ENCODE measurements around the gene CACNA1A.
"Not testable (repeated sequence)": the region's sequence is repeated elsewhere in the genome, so short reads cannot be mapped to it uniquely, and the experiment has no call there.

CACNA1A gene

GRCh38 chr19:13427273-13428051 is 78.8 kb downstream of the CACNA1A start:
- DNase-seq (ENCODE audit: low spot score) = no peak

GRCh38 chr19:13425875-13426274 is 80.4 kb downstream of the CACNA1A start:
- DNase-seq (ENCODE audit: low spot score) = not testable (repeated sequence)

- DNase-seq (ENCODE audit: low spot score) = no peak
These were observed 81.1 kb downstream of the CACNA1A start for GRCh38 chr19:13425151-13425550.

DNA sequence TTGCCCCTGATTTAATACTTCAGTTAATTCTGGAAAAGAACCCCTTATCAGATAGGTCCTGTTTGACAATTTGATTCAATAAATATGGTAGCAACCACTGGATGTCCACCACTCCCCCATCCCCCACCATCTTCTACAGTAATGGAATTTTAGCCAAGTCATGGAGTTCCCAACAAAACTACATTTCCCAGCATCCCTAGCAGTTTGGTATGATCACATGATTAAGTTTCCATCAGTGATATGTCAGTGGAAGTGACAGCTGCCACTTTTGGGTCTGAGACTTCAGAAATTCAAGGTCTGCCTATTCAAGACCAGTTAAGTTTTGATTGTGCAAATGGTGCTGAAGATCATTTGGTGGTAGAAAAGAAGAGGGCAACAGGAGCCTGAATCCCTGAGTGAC is 85.5 kb downstream of the CACNA1A start:
- no peak for DNase-seq (ENCODE audit: low spot score)

DNA sequence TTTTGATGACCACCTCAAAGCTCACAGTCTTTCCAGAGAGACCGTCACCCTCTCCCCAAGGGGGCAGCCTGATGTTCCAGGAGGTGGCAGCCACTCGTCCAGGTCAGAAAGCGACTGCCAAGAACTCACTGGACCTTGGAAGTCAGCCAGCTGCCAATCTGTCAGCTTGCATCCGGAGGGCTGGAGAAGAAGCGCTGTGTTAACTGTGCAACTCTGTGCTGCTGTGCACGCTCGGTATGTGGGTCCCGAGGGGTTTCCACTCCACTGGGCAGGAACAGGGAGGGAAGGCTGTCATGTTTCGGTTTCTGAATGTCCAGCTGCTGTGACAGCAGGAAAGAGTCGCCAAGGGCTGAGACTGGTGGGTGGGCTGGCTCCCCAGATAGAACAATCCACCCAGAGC is 89.2 kb downstream of the CACNA1A start:
- no peak for DNase-seq (ENCODE audit: low spot score)

DNA sequence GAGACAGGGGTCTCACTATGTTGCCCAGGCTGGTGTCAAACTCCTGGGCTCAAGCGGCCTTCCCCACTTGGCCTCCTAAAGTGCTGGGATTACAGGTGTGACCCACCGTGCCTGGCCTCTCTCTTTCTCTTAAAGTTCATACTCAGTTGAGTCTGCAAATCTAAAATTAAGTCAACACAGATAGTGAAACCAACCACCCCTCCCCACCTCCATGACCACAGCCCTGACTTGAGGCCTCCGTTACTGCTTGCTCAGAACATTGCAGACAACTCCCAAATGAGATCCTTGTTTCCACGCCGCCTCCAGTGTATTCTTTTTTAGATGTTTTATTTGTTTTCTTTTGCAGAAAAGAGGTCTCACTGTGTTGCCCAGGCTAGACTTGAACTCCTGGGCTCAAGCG is 94.4 kb downstream of the CACNA1A start:
- DNase-seq (ENCODE audit: low spot score) = no peak

DNA sequence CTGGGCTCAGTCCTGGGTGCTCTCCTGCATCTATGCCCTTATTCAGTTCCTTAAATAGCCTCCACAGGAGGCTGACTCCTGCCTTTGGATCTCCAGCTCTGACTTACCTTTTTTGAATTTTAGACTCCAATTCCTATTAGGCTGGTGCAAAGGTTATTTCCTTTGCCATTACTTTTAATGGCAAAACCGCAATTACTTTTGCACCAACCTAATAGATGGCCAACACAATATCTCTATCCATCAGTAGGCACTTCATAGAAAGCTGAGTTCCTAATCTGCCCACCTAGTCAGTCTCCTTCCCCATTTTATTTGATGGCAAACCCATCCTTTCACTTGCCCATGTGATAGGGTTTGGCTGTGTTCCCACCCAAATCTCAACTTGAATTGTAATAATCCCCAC is 95.3 kb downstream of the CACNA1A start:
- no peak for DNase-seq (ENCODE audit: low spot score)

- DNase-seq (ENCODE audit: low spot score) = no peak
These were observed 97.3 kb downstream of the CACNA1A start for GRCh38 chr19:13408889-13409518.

GRCh38 chr19:13404236-13404635 is 102.0 kb downstream of the CACNA1A start:
- DNase-seq (ENCODE audit: low spot score) = no peak

DNA sequence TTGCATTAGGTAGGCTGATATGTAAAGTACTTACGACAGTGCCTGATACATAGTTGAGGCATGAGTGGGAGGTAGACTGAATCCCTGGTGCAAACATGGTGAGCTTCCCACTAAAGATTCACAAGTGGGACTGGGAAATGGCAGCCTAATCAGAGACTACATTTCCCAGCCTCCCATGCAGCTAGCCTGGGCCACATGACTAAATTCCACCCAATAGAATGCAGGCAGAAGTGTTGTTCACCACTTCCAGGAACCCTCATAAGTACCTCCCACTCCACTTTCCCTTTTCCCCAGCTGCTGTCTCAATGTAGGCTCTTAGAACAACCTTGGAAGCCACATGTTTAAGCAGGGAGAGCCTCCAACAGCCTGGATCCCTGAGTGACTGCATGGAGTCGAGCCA is 104.9 kb downstream of the CACNA1A start:
- DNase-seq (ENCODE audit: low spot score) = no peak

GRCh38 chr19:13400296-13400695 is 106.0 kb downstream of the CACNA1A start:
- no peak for DNase-seq (ENCODE audit: low spot score)

DNA sequence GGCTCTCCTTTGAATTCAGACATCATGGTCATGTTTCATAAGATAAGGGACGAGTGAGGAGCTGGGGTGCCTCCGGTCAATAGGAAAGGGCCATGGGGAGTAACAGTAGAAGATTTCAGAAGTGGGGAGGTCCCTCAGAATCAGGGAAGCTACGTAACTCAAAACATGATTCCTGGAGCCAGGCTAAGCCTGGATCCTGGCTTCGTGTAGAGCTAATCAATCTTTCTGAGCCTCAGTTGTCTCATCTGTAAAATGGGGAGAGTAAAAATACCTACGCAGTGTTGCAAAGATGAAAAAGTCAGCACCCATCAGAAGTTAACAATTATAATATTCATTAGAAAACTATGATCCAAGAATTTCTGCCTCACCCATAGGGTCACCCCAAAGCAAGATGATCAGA is 106.5 kb downstream of the CACNA1A start:
- no peak for DNase-seq (ENCODE audit: low spot score)

GRCh38 chr19:13398780-13399726 is 107.2 kb downstream of the CACNA1A start:
- peak; percentile 26 for DNase-seq (ENCODE audit: low spot score)

DNA sequence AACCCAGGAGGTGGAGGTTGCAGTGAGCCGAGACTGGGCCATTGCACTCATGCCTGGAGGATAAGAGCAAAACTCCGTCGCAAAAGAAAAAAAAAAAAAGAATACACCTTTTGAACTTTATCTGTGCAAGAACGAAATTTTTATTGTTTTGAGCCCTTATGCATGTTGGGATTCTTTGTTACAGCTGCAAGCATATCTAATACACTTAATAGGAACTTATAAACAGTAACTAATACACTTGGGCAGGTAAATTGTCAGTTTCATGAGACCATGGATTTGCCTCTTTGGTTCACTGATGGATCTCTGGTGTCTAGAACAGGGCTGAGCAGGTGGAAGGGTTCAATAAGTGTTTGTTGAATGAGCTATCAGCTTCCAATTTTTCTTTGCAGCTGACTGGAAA is 108.1 kb downstream of the CACNA1A start:
- DNase-seq (ENCODE audit: low spot score) = no peak

- DNase-seq (ENCODE audit: low spot score) = no peak
These were observed 109.8 kb downstream of the CACNA1A start for GRCh38 chr19:13396250-13397080.

DNA sequence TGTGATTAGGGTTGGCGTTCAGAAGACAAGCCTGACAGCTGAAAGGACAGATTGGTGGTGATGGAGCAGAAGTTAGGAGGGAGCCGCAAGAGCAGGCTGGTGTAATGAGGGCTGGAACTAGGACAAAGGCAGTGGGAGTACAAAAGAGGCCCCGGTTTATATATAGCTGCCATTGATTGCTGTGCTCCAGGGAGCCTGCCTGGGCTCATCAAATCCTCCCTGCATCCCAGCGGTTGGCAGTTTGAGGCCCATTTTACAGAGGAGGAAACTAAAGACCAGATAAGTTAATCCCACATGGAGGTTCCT is 123.7 kb downstream of the CACNA1A start:
- no peak for DNase-seq (ENCODE audit: low spot score)

GRCh38 chr19:13381827-13382632 is 124.2 kb downstream of the CACNA1A start:
- no peak for DNase-seq (ENCODE audit: low spot score)

DNA sequence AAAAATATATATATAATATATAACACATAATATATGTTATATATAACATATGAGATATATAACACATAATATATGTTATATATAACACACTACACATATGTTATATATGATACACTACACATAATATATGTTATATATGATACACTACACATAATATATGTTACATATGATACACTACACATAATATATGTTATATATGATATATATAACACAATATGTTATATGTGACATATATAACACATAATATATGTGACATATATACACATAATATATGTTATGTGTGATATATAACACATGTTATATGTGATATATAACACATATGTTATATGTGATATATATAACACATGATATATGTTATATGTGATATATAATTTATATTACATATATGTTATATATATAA is 129.7 kb downstream of the CACNA1A start:
- DNase-seq (ENCODE audit: low spot score) = no peak

DNA sequence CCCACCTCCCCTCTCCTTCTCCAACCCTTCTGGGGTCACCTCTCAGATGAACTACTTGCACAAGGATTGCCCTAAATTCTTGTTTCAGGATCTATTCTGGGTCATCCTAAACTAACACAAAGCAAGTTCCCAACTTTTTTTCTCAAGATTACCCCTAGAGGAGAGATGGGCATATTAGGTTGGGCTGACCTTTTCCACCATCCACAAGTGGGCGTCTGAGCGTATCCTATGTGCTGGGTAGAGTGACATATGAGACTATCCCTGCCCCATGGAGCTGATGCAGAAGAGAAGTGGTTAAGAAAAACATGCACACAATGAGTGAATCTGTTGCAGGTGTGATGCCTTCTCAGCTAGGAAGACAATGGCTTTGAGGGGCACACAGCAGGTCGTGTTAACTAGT is 132.7 kb downstream of the CACNA1A start:
- no peak for DNase-seq (ENCODE audit: low spot score)

- DNase-seq (ENCODE audit: low spot score) = no peak
These were observed 135.3 kb downstream of the CACNA1A start for GRCh38 chr19:13370948-13371347.

GRCh38 chr19:13366529-13367143 is 139.6 kb downstream of the CACNA1A start:
- peak; percentile 4 for DNase-seq (ENCODE audit: low spot score)
